Keratinocyte (primary cell): ENCODE measurements around the gene ADGRL3. TPM values are rescaled to one million over a fixed set of nuclear protein-coding genes. Genes with fewer than 3 reads are reported as not detected.

ENCODE experiments used
- DNase-seq: peaks from one replicate; pipeline ENCODE4 v3.0.0-alpha.2; 2011; ENCODE audit warnings: low read depth, missing footprints, low spot score
- FAIRE-seq: peaks from 2 replicates; lab custom pipeline; 2011; peaks lifted over from hg19 to GRCh38; lab: Jason Lieb, UNC
- H2AFZ ChIP-seq: 2 replicates; pipeline ENCODE4 v1.6.0; 2012; ENCODE audit warnings: low read length, control low read depth, inconsistent platforms; ENCODE audit not compliant: control insufficient read depth
- H3K27ac ChIP-seq: 2 replicates; pipeline ENCODE4 v1.5.1; 2011; ENCODE audit warnings: low read length; ENCODE audit not compliant: control insufficient read depth, insufficient read depth
- H3K27me3 ChIP-seq: 3 replicates; pipeline ENCODE4 v1.6.0; 2011; ENCODE audit warnings: low read length; ENCODE audit not compliant: control insufficient read depth, insufficient read depth; ENCODE audit errors: extremely low read depth
- H3K36me3 ChIP-seq, 2 experiments: 2 replicates in 1 of 2; 3 replicates in 1 of 2; pipeline ENCODE4 v1.5.1; 2011; ENCODE audit warnings: low read length in 2 of 2, mild to moderate bottlenecking in 1 of 2; ENCODE audit not compliant: control insufficient read depth in 2 of 2, insufficient read depth in 2 of 2; ENCODE audit errors: extremely low read depth in 1 of 2
- H3K4me1 ChIP-seq: 3 replicates; pipeline ENCODE4 v1.5.1; 2011; ENCODE audit warnings: low read length; ENCODE audit not compliant: control insufficient read depth, insufficient read depth; ENCODE audit errors: extremely low read depth
- H3K4me2 ChIP-seq: 3 replicates; pipeline ENCODE4 v1.6.0; 2011; ENCODE audit warnings: low read depth, low read length; ENCODE audit not compliant: control insufficient read depth, insufficient read depth; ENCODE audit errors: extremely low read depth
- H3K4me3 ChIP-seq, 3 experiments: fragments of 200-600 bp in 1 of 3; sonication (generic) in 1 of 3; 2 replicates in 2 of 3; 3 replicates in 1 of 3; pipeline ENCODE4 v1.5.1; 2011 to 2016; ENCODE audit warnings: low read length in 3 of 3, mild to moderate bottlenecking in 3 of 3, control low read depth in 2 of 3, inconsistent platforms in 1 of 3, low read depth in 1 of 3, mixed read lengths in 1 of 3, mixed run types in 1 of 3, moderate library complexity in 1 of 3; ENCODE audit not compliant: control insufficient read depth in 2 of 3, insufficient read depth in 2 of 3; ENCODE audit errors: extremely low read depth in 1 of 3
- H3K79me2 ChIP-seq: 2 replicates; pipeline ENCODE4 v1.6.0; 2012; ENCODE audit warnings: low read length; ENCODE audit not compliant: control insufficient read depth, insufficient read depth
- H3K9ac ChIP-seq: 3 replicates; pipeline ENCODE4 v1.6.0; 2011; ENCODE audit warnings: low read length; ENCODE audit not compliant: control insufficient read depth, insufficient read depth; ENCODE audit errors: extremely low read depth
- H3K9me1 ChIP-seq: 3 replicates; pipeline ENCODE4 v1.6.0; 2011; ENCODE audit warnings: low read length; ENCODE audit not compliant: control insufficient read depth, insufficient read depth; ENCODE audit errors: extremely low read depth
- H3K9me3 ChIP-seq: 2 replicates; pipeline ENCODE4 v1.5.1; 2012; ENCODE audit warnings: low read depth, low read length; ENCODE audit not compliant: control insufficient read depth
- H4K20me1 ChIP-seq: 3 replicates; pipeline ENCODE4 v1.6.0; 2011; ENCODE audit warnings: low read length; ENCODE audit not compliant: control insufficient read depth, insufficient read depth; ENCODE audit errors: extremely low read depth
- EZH2 ChIP-seq: IDR thresholded peaks from one replicate; pipeline ENCODE4 v1.6.1; 2012; ENCODE audit warnings: inconsistent platforms, mild to moderate bottlenecking, low read length, moderate library complexity
- dilution Hi-C: fragments of 300-500 bp; cut with MboI; formaldehyde crosslinking; loops from one replicate; pipeline ENCODE4 v1.7.0; 2020; ENCODE audit warnings: low sequenced_read_pairs; ENCODE audit not compliant: extremely low pct_ligation_motif_present
- polyA plus RNA-seq, 5 experiments: library from polyadenylated mRNA; depleted of rRNA in 3 of 5; stranded (reverse) in 3 of 5; stranded (forward) in 1 of 5; unstranded in 1 of 5; fragments of >200 nt; gene quantifications; 1 replicate in 1 of 5; 2 replicates in 3 of 5; 3 replicates in 1 of 5; pipeline versions ENCODE4 v1.2.1 to v1.2.3, GENCODE V29; 2011 to 2012; ENCODE audit warnings: missing spikeins in 2 of 5, low read depth in 1 of 5, low replicate concordance in 1 of 5
- TF ChIP-seq, protein P1 (sequence below), 3 experiments: IDR thresholded peaks in 1 of 3; conservative IDR thresholded peaks in 1 of 3; optimal IDR thresholded peaks in 1 of 3; 2 replicates in 2 of 3; 3 replicates in 1 of 3; pipeline versions ENCODE3 to v1.5.1; 2011; ENCODE audit warnings: low read length in 3 of 3, mild to moderate bottlenecking in 3 of 3, moderate library complexity in 2 of 3, control low read depth in 1 of 3, inconsistent platforms in 1 of 3; ENCODE audit not compliant: insufficient read depth in 2 of 3; ENCODE audit errors: extremely low read depth in 1 of 3

The ADGRL3 gene
- polyA plus RNA-seq, 1 donor (not counting 4 experiments of a cell fraction or from before 2014, with no cell fraction given): 0.18 TPM

DNA sequence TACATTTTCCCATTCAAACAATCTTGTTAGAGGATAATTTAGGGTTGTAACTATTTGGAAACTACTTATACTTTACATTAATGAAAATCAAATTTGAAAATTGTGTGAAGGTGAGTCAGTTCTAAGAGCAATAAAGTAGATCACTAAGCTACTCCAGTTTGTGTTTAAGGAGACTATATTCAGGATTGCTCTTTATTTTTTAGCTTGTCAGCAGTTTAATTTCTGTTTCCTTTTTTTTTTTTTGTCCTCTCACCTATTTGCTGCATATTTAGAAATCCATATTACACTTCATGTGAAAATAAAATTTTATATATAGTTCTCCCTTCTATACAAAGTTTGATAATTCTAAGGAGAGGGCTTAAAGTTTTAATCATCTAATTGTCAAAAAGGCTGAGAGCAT, 691.8 kb downstream of the ADGRL3 start:
- H3K4me3 ChIP-seq: no peak overlapping the region
- H3K9me1 ChIP-seq: no peaks in the 10 kb centered on the region
- H2AFZ ChIP-seq: no peak overlapping the region
- no peak for FAIRE-seq
- TF ChIP-seq, protein P1, sequence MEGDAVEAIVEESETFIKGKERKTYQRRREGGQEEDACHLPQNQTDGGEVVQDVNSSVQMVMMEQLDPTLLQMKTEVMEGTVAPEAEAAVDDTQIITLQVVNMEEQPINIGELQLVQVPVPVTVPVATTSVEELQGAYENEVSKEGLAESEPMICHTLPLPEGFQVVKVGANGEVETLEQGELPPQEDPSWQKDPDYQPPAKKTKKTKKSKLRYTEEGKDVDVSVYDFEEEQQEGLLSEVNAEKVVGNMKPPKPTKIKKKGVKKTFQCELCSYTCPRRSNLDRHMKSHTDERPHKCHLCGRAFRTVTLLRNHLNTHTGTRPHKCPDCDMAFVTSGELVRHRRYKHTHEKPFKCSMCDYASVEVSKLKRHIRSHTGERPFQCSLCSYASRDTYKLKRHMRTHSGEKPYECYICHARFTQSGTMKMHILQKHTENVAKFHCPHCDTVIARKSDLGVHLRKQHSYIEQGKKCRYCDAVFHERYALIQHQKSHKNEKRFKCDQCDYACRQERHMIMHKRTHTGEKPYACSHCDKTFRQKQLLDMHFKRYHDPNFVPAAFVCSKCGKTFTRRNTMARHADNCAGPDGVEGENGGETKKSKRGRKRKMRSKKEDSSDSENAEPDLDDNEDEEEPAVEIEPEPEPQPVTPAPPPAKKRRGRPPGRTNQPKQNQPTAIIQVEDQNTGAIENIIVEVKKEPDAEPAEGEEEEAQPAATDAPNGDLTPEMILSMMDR (optimal IDR thresholded peaks at IDR 0.05 in 1 of 3, IDR thresholded peaks at IDR 0.05 in 1 of 3, conservative IDR thresholded peaks at IDR 0.05 in 1 of 3; ENCODE audit: extremely low read depth in 1 of 3, insufficient read depth in 2 of 3, low read length in 3 of 3): no peak
- TF ChIP-seq EZH2: no peak
- H3K79me2 ChIP-seq: no peaks in the 10 kb centered on the region
- H3K36me3 ChIP-seq: no peaks in the 10 kb centered on the region
- no peak for DNase-seq
- dilution Hi-C loops: no loop called here
- no peaks in the 10 kb centered on the region for H3K9me3 ChIP-seq
- no peak overlapping the region for H3K4me2 ChIP-seq
- H3K9ac ChIP-seq: no peak overlapping the region
- no peaks in the 10 kb centered on the region for H3K4me1 ChIP-seq
- no peak overlapping the region for H3K27ac ChIP-seq
- no peaks in the 10 kb centered on the region for H3K27me3 ChIP-seq
- H4K20me1 ChIP-seq: no peaks in the 10 kb centered on the region

DNA sequence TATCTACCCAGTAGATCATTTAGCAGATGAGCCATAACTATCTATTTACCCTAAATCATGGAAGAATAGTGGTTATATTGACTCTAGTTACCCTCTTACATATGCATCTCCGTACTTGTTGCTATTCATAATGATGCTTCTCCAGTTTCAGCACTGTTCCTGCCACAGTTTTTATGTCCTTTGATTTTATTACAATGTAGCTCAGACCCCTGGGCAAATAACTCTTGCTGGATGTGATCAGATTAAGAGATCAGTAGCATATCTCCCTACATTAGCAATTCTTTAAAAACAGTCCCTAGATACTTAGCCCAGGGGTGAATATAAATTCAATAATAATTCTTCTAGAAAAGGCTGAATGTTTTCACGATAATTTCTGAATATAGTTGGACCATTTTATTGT, 696.5 kb downstream of the ADGRL3 start:
- dilution Hi-C loops: no loop called here
- Histone ChIP-seq H3K79me2 (no peaks in the 10 kb centered on the region), H3K4me3 (no peak overlapping the region), H3K9me1 (no peaks in the 10 kb centered on the region), H3K9me3 (no peaks in the 10 kb centered on the region), H3K9ac (no peak overlapping the region), H3K27ac (no peak overlapping the region), H2AFZ (no peak overlapping the region), H3K4me1 (no peaks in the 10 kb centered on the region), H4K20me1 (no peaks in the 10 kb centered on the region), H3K4me2 (no peak overlapping the region), H3K36me3 (no peaks in the 10 kb centered on the region), H3K27me3 (no peaks in the 10 kb centered on the region)
- no peak for DNase-seq
- TF ChIP-seq EZH2: no peak
- TF ChIP-seq, protein P1 (optimal IDR thresholded peaks at IDR 0.05 in 1 of 3, IDR thresholded peaks at IDR 0.05 in 1 of 3, conservative IDR thresholded peaks at IDR 0.05 in 1 of 3; ENCODE audit: extremely low read depth in 1 of 3, insufficient read depth in 2 of 3, low read length in 3 of 3): no peak
- no peak for FAIRE-seq
